Activated naive CD4-positive, alpha-beta T cell treated with anti-CD3 and anti-CD28 coated beads, Interleukin-2, amount 10 ng/mL, durations not matched to agents 7 days and 5 days (primary cell): ENCODE data around the gene STK16.

Source experiments
- CTCF ChIA-PET: fragments of 350-600 bp; sonication (Branson Sonifier 250); formaldehyde crosslinking; loops from one replicate; lab custom pipeline; 2021; ENCODE audit warnings: antibody characterized with exemption; lab: Charles Lee
- DNase-seq: peaks from one replicate; pipeline ENCODE4 v3.0.0-alpha.2; 2020
- H3K27ac Mint-ChIP-seq: one replicate; pipeline ENCODE4 v1.8.0; 2021; ENCODE audit warnings: mild to moderate bottlenecking, moderate library complexity, mixed read lengths
- H3K27me3 Mint-ChIP-seq: one replicate; pipeline ENCODE4 v1.8.0; 2021; ENCODE audit warnings: mild to moderate bottlenecking, mixed read lengths
- H3K36me3 Mint-ChIP-seq: one replicate; pipeline ENCODE4 v1.8.0; 2021; ENCODE audit warnings: mixed read lengths
- H3K4me1 Mint-ChIP-seq: one replicate; pipeline ENCODE4 v1.8.0; 2021; ENCODE audit warnings: mixed read lengths
- H3K4me3 Mint-ChIP-seq: one replicate; pipeline ENCODE4 v1.8.0; 2021; ENCODE audit warnings: mild to moderate bottlenecking, moderate library complexity, mixed read lengths
- H3K9me3 Mint-ChIP-seq: one replicate; pipeline ENCODE4 v1.8.0; 2021; ENCODE audit warnings: mixed read lengths

The STK16 gene

GRCh38 chr2:219243291-219243761 lies 2.0 kb upstream of the STK16 start:
- H3K27ac Mint-ChIP-seq: peak overlapping the region; percentile 68
- H3K36me3 Mint-ChIP-seq: peaks cover 28% of the 10 kb centered on the region
- CTCF ChIA-PET: interaction anchor here (2.8 kb wide), 1 partner anchor 52 kb away, joined by 20 read pairs; no protein-coding TSS in a partner anchor
- H3K9me3 Mint-ChIP-seq: no peaks in the 10 kb centered on the region
- DNase-seq: no peak
- H3K4me1 Mint-ChIP-seq: peaks cover 54% of the 10 kb centered on the region
- H3K27me3 Mint-ChIP-seq: no peaks in the 10 kb centered on the region
- H3K4me3 Mint-ChIP-seq: peak overlapping the region; percentile 43

GRCh38 chr2:219244789-219245147 lies 511 bp upstream of the STK16 start:
- peaks cover 38% of the 10 kb centered on the region for H3K36me3 Mint-ChIP-seq
- H3K4me1 Mint-ChIP-seq: peaks cover 68% of the 10 kb centered on the region
- CTCF ChIA-PET: interaction anchor here (1.0 to 2.8 kb wide), 7 partner anchors 9 to 73 kb away, joined by 3 to 20 read pairs (median 4); partner anchors contain the start of genes TUBA4A and ZFAND2B
- H3K27me3 Mint-ChIP-seq: no peaks in the 10 kb centered on the region
- no peaks in the 10 kb centered on the region for H3K9me3 Mint-ChIP-seq
- peak overlapping the region; percentile 95 for H3K27ac Mint-ChIP-seq
- DNase-seq: no peak
- peak overlapping the region; percentile 92 for H3K4me3 Mint-ChIP-seq

- H3K36me3 Mint-ChIP-seq: peaks cover 49% of the 10 kb centered on the region
- peak overlapping the region; percentile 92 for H3K4me3 Mint-ChIP-seq
- H3K27me3 Mint-ChIP-seq: no peaks in the 10 kb centered on the region
- CTCF ChIA-PET: interaction anchor here (1.8 to 2.8 kb wide), 3 partner anchors 40 to 74 kb away, joined by 4 to 20 read pairs (median 6); partner anchors contain the start of gene ZFAND2B
- no peaks in the 10 kb centered on the region for H3K9me3 Mint-ChIP-seq
- H3K4me1 Mint-ChIP-seq: peaks cover 79% of the 10 kb centered on the region
- H3K27ac Mint-ChIP-seq: peak overlapping the region; percentile 95
- no peak for DNase-seq
These were observed 586 bp downstream of the STK16 start for GRCh38 chr2:219245899-219246230.

GRCh38 chr2:219246559-219246958 lies 1.3 kb downstream of the STK16 start:
- DNase-seq: no peak
- peaks cover 86% of the 10 kb centered on the region for H3K4me1 Mint-ChIP-seq
- H3K27ac Mint-ChIP-seq: peak overlapping the region; percentile 95
- H3K9me3 Mint-ChIP-seq: no peaks in the 10 kb centered on the region
- peak overlapping the region; percentile 92 for H3K4me3 Mint-ChIP-seq
- CTCF ChIA-PET: interaction anchor here (1.8 to 3.9 kb wide), 3 partner anchors 40 to 75 kb away, joined by 4 to 29 read pairs (median 6); partner anchors contain the start of gene ZFAND2B
- peaks cover 56% of the 10 kb centered on the region for H3K36me3 Mint-ChIP-seq
- no peaks in the 10 kb centered on the region for H3K27me3 Mint-ChIP-seq

GRCh38 chr2:219247678-219248642 lies 2.7 kb downstream of the STK16 start:
- CTCF ChIA-PET: interaction anchor here (1.0 to 3.9 kb wide), 8 partner anchors 9 to 76 kb away, joined by 3 to 32 read pairs (median 5); partner anchors contain the start of genes DNAJB2 and ZFAND2B
- DNase-seq: peak; percentile 73
- Mint-ChIP-seq H3K27me3 (no peaks in the 10 kb centered on the region), H3K27ac (peak overlapping the region; percentile 95), H3K4me3 (peak overlapping the region; percentile 92), H3K9me3 (no peaks in the 10 kb centered on the region), H3K36me3 (peaks cover 68% of the 10 kb centered on the region), H3K4me1 (peaks cover 90% of the 10 kb centered on the region)

- DNase-seq: no peak
These were observed 3.5 kb downstream of the STK16 start for GRCh38 chr2:219248845-219249202.

GRCh38 chr2:219249203-219249980 lies 4.1 kb downstream of the STK16 start:
- H3K27me3 Mint-ChIP-seq: no peaks in the 10 kb centered on the region
- CTCF ChIA-PET: interaction anchor here (0.8 to 3.9 kb wide), 12 partner anchors 10 to 90 kb away, joined by 3 to 32 read pairs (median 5); partner anchors contain the start of genes ABCB6 and DNAJB2
- peaks cover 70% of the 10 kb centered on the region for H3K36me3 Mint-ChIP-seq
- H3K4me1 Mint-ChIP-seq: peaks cover 78% of the 10 kb centered on the region
- peak overlapping the region; percentile 92 for H3K4me3 Mint-ChIP-seq
- DNase-seq: peak; percentile 66
- peak overlapping the region; percentile 95 for H3K27ac Mint-ChIP-seq
- H3K9me3 Mint-ChIP-seq: no peaks in the 10 kb centered on the region

More at GRCh38 chr2:219248845-219249202, 3.5 kb downstream of the STK16 start:
- H3K4me3 Mint-ChIP-seq: peak overlapping the region; percentile 92
- CTCF ChIA-PET: interaction anchor here (0.8 to 3.9 kb wide), 11 partner anchors 9 to 89 kb away, joined by 3 to 32 read pairs (median 5); partner anchors contain the start of genes ABCB6 and DNAJB2
- no peaks in the 10 kb centered on the region for H3K9me3 Mint-ChIP-seq
- peak overlapping the region; percentile 95 for H3K27ac Mint-ChIP-seq
- peaks cover 70% of the 10 kb centered on the region for H3K36me3 Mint-ChIP-seq
- H3K27me3 Mint-ChIP-seq: no peaks in the 10 kb centered on the region
- H3K4me1 Mint-ChIP-seq: peaks cover 83% of the 10 kb centered on the region

- Mint-ChIP-seq H3K27ac (peak overlapping the region; percentile 95), H3K27me3 (no peaks in the 10 kb centered on the region), H3K9me3 (no peaks in the 10 kb centered on the region), H3K4me3 (peak overlapping the region; percentile 92), H3K4me1 (peaks cover 74% of the 10 kb centered on the region), H3K36me3 (peaks cover 70% of the 10 kb centered on the region)
- DNase-seq: no peak
- CTCF ChIA-PET: interaction anchor here (1.2 to 3.9 kb wide), 7 partner anchors 11 to 91 kb away, joined by 3 to 32 read pairs (median 5); partner anchors contain the start of genes ABCB6 and DNAJB2
These were observed 4.9 kb downstream of the STK16 start for GRCh38 chr2:219250049-219250781.

GRCh38 chr2:219251656-219252055 lies 6.4 kb downstream of the STK16 start:
- Mint-ChIP-seq H3K4me1 (peaks cover 76% of the 10 kb centered on the region), H3K27ac (peak overlapping the region; percentile 95), H3K4me3 (peak overlapping the region; percentile 92), H3K9me3 (no peaks in the 10 kb centered on the region), H3K27me3 (no peaks in the 10 kb centered on the region), H3K36me3 (peaks cover 62% of the 10 kb centered on the region)
- DNase-seq: no peak
- CTCF ChIA-PET: interaction anchor here (0.8 to 5.5 kb wide), 8 partner anchors 12 to 92 kb away, joined by 3 to 49 read pairs (median 5); partner anchors contain the start of genes ABCB6, ANKZF1 and ATG9A

- Mint-ChIP-seq H3K36me3 (peaks cover 58% of the 10 kb centered on the region), H3K4me3 (peak overlapping the region; percentile 92), H3K4me1 (peaks cover 72% of the 10 kb centered on the region), H3K27ac (peak overlapping the region; percentile 95), H3K27me3 (no peaks in the 10 kb centered on the region), H3K9me3 (no peaks in the 10 kb centered on the region)
- CTCF ChIA-PET: interaction anchor here (0.8 to 5.5 kb wide), 8 partner anchors 13 to 92 kb away, joined by 3 to 49 read pairs (median 5); partner anchors contain the start of genes ABCB6, ANKZF1 and ATG9A
- peak; percentile 42 for DNase-seq
These were observed 6.8 kb downstream of the STK16 start for GRCh38 chr2:219252084-219252483.

GRCh38 chr2:219252570-219252899 lies 7.3 kb downstream of the STK16 start:
- Mint-ChIP-seq H3K4me3 (peak overlapping the region; percentile 92), H3K27me3 (no peaks in the 10 kb centered on the region), H3K27ac (peak overlapping the region; percentile 95), H3K36me3 (peaks cover 54% of the 10 kb centered on the region), H3K4me1 (peaks cover 67% of the 10 kb centered on the region), H3K9me3 (no peaks in the 10 kb centered on the region)
- DNase-seq: no peak
- CTCF ChIA-PET: interaction anchor here (0.7 to 5.5 kb wide), 8 partner anchors 13 to 80 kb away, joined by 3 to 49 read pairs (median 5); partner anchors contain the start of genes ABCB6, ANKZF1 and ATG9A

GRCh38 chr2:219252900-219253752 lies 7.8 kb downstream of the STK16 start, which contains the start of gene TUBA4B:
TUBA4B (plus strand) TSS chr2:219253243; CDS start chr2:219253408, 165 bp downstream.
- Mint-ChIP-seq H3K27me3 (no peaks in the 10 kb centered on the region), H3K4me3 (peak within 1 kb of the TSS; percentile 92), H3K4me1 (peaks cover 61% of the 10 kb centered on the region), H3K36me3 (peaks cover 48% of the 10 kb centered on the region), H3K27ac (peak within 1 kb of the TSS; percentile 95), H3K9me3 (no peaks in the 10 kb centered on the region)
- peak; percentile 74 for DNase-seq
- CTCF ChIA-PET: interaction anchor here (0.7 to 5.5 kb wide), 9 partner anchors 8 to 80 kb away, joined by 3 to 49 read pairs (median 5); partner anchors contain the start of genes ABCB6, ANKZF1, ATG9A and DNAJB2
